H1 (cell line): ENCODE data around the gene PRRC2C. TPM values are rescaled to one million over a fixed set of nuclear protein-coding genes. Genes with fewer than 3 reads are reported as not detected.

Experiments used
- CTCF ChIA-PET: fragments of 300-600 bp; sonication (Branson Sonifier 250); formaldehyde crosslinking; loops from one replicate; lab custom pipeline; 2021; ENCODE audit not compliant: partially characterized antibody; lab: Charles Lee
- POLR2A ChIA-PET: fragments of 300-600 bp; sonication (Branson Sonifier 250); formaldehyde crosslinking; loops from one replicate; lab custom pipeline; 2021; ENCODE audit warnings: inconsistent platforms; ENCODE audit not compliant: partially characterized antibody; lab: Charles Lee
- DNase-seq, 2 experiments: peaks; one replicate each; pipeline versions ENCODE4 v3.0.0 to v3.0.0-alpha.2; 2010 to 2022; ENCODE audit warnings: low spot score in 2 of 2, low read depth in 1 of 2, mixed read lengths in 1 of 2
- FAIRE-seq: peaks from 2 replicates; lab custom pipeline; 2011; peaks lifted over from hg19 to GRCh38; lab: Jason Lieb, UNC
- H2AFZ ChIP-seq: 2 replicates; pipeline ENCODE4 v1.8.1; 2012; ENCODE audit warnings: low read length, inconsistent platforms
- H2AK5ac ChIP-seq: 2 replicates; pipeline ENCODE4 v1.6.1; 2013; ENCODE audit warnings: low read depth, low read length
- H2BK120ac ChIP-seq: replicated peaks from 2 replicates; pipeline ENCODE3; 2013; ENCODE audit warnings: low read depth, low read length, inconsistent platforms
- H2BK12ac ChIP-seq: 2 replicates; pipeline ENCODE4 v1.6.1; 2013; ENCODE audit warnings: low read depth, low read length
- H2BK15ac ChIP-seq: 2 replicates; pipeline ENCODE4 v1.6.1; 2013; ENCODE audit warnings: low read length
- H2BK20ac ChIP-seq: 2 replicates; pipeline ENCODE4 v1.6.1; 2013; ENCODE audit warnings: low read length
- H2BK5ac ChIP-seq: 2 replicates; pipeline ENCODE4 v1.6.1; 2013; ENCODE audit warnings: low read depth, low read length
- H3K14ac ChIP-seq: 2 replicates; pipeline ENCODE4 v1.6.1; 2013; ENCODE audit warnings: inconsistent platforms; ENCODE audit not compliant: insufficient read length
- H3K18ac ChIP-seq: 2 replicates; pipeline ENCODE4 v1.6.1; 2013; ENCODE audit warnings: low read length; ENCODE audit errors: extremely low read depth
- H3K23ac ChIP-seq: 2 replicates; pipeline ENCODE4 v1.6.1; 2013; ENCODE audit warnings: inconsistent platforms; ENCODE audit not compliant: insufficient read length
- H3K23me2 ChIP-seq: 2 replicates; pipeline ENCODE4 v1.6.1; 2013; ENCODE audit warnings: low read depth, low read length
- H3K27ac ChIP-seq: 2 replicates; pipeline ENCODE4 v1.6.1; 2011; ENCODE audit warnings: low read depth, low read length, inconsistent platforms
- H3K27me3 ChIP-seq, 4 experiments: replicated peaks in 1 of 4; 1 replicate in 1 of 4; 2 replicates in 3 of 4; pipeline versions ENCODE4 v1.6.1 to v1.8.1; 2011 to 2013; ENCODE audit warnings: low read length in 3 of 4, mild to moderate bottlenecking in 3 of 4, inconsistent platforms in 2 of 4, mixed read lengths in 2 of 4, moderate library complexity in 1 of 4; ENCODE audit not compliant: control insufficient read depth in 3 of 4, insufficient read depth in 3 of 4; ENCODE audit errors: extremely low read depth in 1 of 4
- H3K36me3 ChIP-seq, 4 experiments: 2 replicates each; pipeline versions ENCODE4 v1.6.1 to v1.8.1; 2011 to 2013; ENCODE audit warnings: mild to moderate bottlenecking in 4 of 4, low read length in 3 of 4, moderate library complexity in 2 of 4, control low read depth in 1 of 4, inconsistent platforms in 1 of 4; ENCODE audit not compliant: insufficient read depth in 4 of 4, control insufficient read depth in 2 of 4
- H3K4ac ChIP-seq: replicated peaks from 2 replicates; pipeline ENCODE3; 2013; ENCODE audit warnings: low read length, low read depth, mixed read lengths, inconsistent platforms; ENCODE audit not compliant: insufficient read length
- H3K4me1 ChIP-seq, 4 experiments: replicated peaks in 1 of 4; 1 replicate in 1 of 4; 2 replicates in 3 of 4; pipeline versions ENCODE4 v1.6.1 to v1.8.1; 2011 to 2013; ENCODE audit warnings: low read length in 3 of 4, inconsistent platforms in 2 of 4, mixed read lengths in 1 of 4; ENCODE audit not compliant: insufficient read depth in 4 of 4, control insufficient read depth in 3 of 4
- H3K4me2 ChIP-seq, 2 experiments: 2 replicates each; pipeline versions ENCODE4 v1.6.1 to v1.8.1; 2011 to 2013; ENCODE audit warnings: low read depth in 2 of 2, low read length in 2 of 2, control low read depth in 1 of 2, inconsistent platforms in 1 of 2, mild to moderate bottlenecking in 1 of 2; ENCODE audit not compliant: insufficient read depth in 1 of 2
- H3K4me3 ChIP-seq, 4 experiments: fragments of 200-600, 300-600 bp in 1 of 4; sonication (generic), shearing (Covaris generic), sonication (Bioruptor Twin) in 1 of 4; 2 replicates each; pipeline versions ENCODE4 v1.5.1 to v1.8.1; 2011 to 2016; ENCODE audit warnings: low read length in 4 of 4, low read depth in 3 of 4, control low read depth in 2 of 4, inconsistent platforms in 2 of 4, mild to moderate bottlenecking in 2 of 4, mixed read lengths in 1 of 4, moderate library complexity in 1 of 4; ENCODE audit not compliant: insufficient read depth in 2 of 4; ENCODE audit errors: extremely low read depth in 1 of 4
- H3K56ac ChIP-seq: replicated peaks from 2 replicates; pipeline ENCODE3; 2013; ENCODE audit warnings: low read depth, mild to moderate bottlenecking, mixed read lengths, low read length, inconsistent platforms; ENCODE audit not compliant: insufficient read length
- H3K79me1 ChIP-seq: 2 replicates; pipeline ENCODE4 v1.6.1; 2013; ENCODE audit warnings: low read depth, low read length, control low read depth
- H3K79me2 ChIP-seq, 2 experiments: 2 replicates each; pipeline versions ENCODE4 v1.6.1 to v1.8.1; 2012 to 2013; ENCODE audit warnings: low read length in 2 of 2, mild to moderate bottlenecking in 2 of 2, inconsistent platforms in 1 of 2; ENCODE audit not compliant: insufficient read depth in 2 of 2, control insufficient read depth in 1 of 2
- H3K9ac ChIP-seq, 4 experiments: replicated peaks in 1 of 4; 1 replicate in 1 of 4; 2 replicates in 3 of 4; pipeline versions ENCODE4 v1.6.1 to v1.8.1; 2011 to 2013; ENCODE audit warnings: low read depth in 3 of 4, low read length in 3 of 4, control low read depth in 2 of 4, mild to moderate bottlenecking in 2 of 4, moderate library complexity in 2 of 4, inconsistent platforms in 1 of 4; ENCODE audit errors: extremely low read depth in 1 of 4
- H3K9me3 ChIP-seq, 2 experiments: 2 replicates each; pipeline versions ENCODE4 v1.6.1 to v1.8.1; 2012 to 2013; ENCODE audit warnings: mild to moderate bottlenecking in 2 of 2, moderate library complexity in 2 of 2, control low read depth in 1 of 2, inconsistent platforms in 1 of 2, low read depth in 1 of 2, low read length in 1 of 2, mixed read lengths in 1 of 2; ENCODE audit not compliant: insufficient read depth in 2 of 2
- H4K20me1 ChIP-seq, 2 experiments: replicated peaks in 1 of 2; 2 replicates each; pipeline versions ENCODE3 to v1.8.1; 2011 to 2013; ENCODE audit warnings: inconsistent platforms in 2 of 2, low read length in 2 of 2, mild to moderate bottlenecking in 1 of 2; ENCODE audit not compliant: insufficient read depth in 2 of 2, control insufficient read depth in 1 of 2
- H4K5ac ChIP-seq: 2 replicates; pipeline ENCODE4 v1.6.1; 2013; ENCODE audit warnings: low read length, low read depth, mixed read lengths, inconsistent platforms; ENCODE audit not compliant: insufficient read length
- H4K8ac ChIP-seq: 2 replicates; pipeline ENCODE4 v1.8.0; 2013; ENCODE audit warnings: mild to moderate bottlenecking, moderate library complexity, low read length, inconsistent platforms; ENCODE audit not compliant: insufficient read depth; ENCODE audit errors: extremely low read depth
- H4K91ac ChIP-seq: replicated peaks from 2 replicates; pipeline ENCODE3; 2013; ENCODE audit warnings: low read length, mixed read lengths, inconsistent platforms; ENCODE audit not compliant: insufficient read length
- BACH1 ChIP-seq: IDR thresholded peaks from 2 replicates; pipeline ENCODE4 v1.6.1; 2012; ENCODE audit warnings: low read length, improper control_type of control experiment
- BRCA1 ChIP-seq: IDR thresholded peaks from 2 replicates; pipeline ENCODE4 v1.6.1; 2012; ENCODE audit warnings: low read depth, low read length, improper control_type of control experiment
- CBX8 ChIP-seq: fragments of 300-800, 300-1000 bp; sonication (generic); IDR thresholded peaks from 2 replicates; pipeline ENCODE4 v1.7.1; 2016; ENCODE audit warnings: low read depth, low read length, borderline replicate concordance
- CHD1 ChIP-seq: IDR thresholded peaks from 2 replicates; pipeline ENCODE4 v1.6.1; 2012; ENCODE audit warnings: low read depth, low read length, improper control_type of control experiment
- CHD2 ChIP-seq: IDR thresholded peaks from 2 replicates; pipeline ENCODE4 v1.6.1; 2012; ENCODE audit warnings: low read length, improper control_type of control experiment
- GABPA ChIP-seq: IDR thresholded peaks from 2 replicates; pipeline ENCODE4 v1.6.1; 2011; ENCODE audit warnings: mild to moderate bottlenecking, low read length, moderate library complexity, borderline replicate concordance; ENCODE audit not compliant: insufficient read depth
- HDAC6 ChIP-seq: IDR thresholded peaks from one replicate; pipeline ENCODE4 v1.7.1; 2012; ENCODE audit warnings: low read depth, mild to moderate bottlenecking, inconsistent platforms, low read length, moderate library complexity
- PHF8 ChIP-seq: fragments of 200-600 bp; sonication (generic); conservative IDR thresholded peaks from 2 replicates; pipeline ENCODE4 v1.7.1; 2012; ENCODE audit warnings: low read depth, mild to moderate bottlenecking, inconsistent platforms, low read length, moderate library complexity
- POLR2A ChIP-seq, 2 experiments: IDR thresholded peaks; 1 replicate in 1 of 2; 2 replicates in 1 of 2; pipeline ENCODE4 v1.6.1; 2011; ENCODE audit warnings: low read depth in 2 of 2, low read length in 2 of 2, mild to moderate bottlenecking in 2 of 2; ENCODE audit errors: control extremely low read depth in 1 of 2
- SIRT6 ChIP-seq: IDR thresholded peaks from one replicate; pipeline ENCODE4 v1.7.1; 2012; ENCODE audit warnings: low read length, inconsistent platforms
- SP2 ChIP-seq: IDR thresholded peaks from 2 replicates; pipeline ENCODE4 v1.6.1; 2012; ENCODE audit warnings: mild to moderate bottlenecking, low read length, inconsistent platforms
- TCF12 ChIP-seq: IDR thresholded peaks from 2 replicates; pipeline ENCODE4 v1.6.1; 2011; ENCODE audit warnings: low read depth, mild to moderate bottlenecking, low read length
- TEAD4 ChIP-seq: IDR thresholded peaks from 2 replicates; pipeline ENCODE4 v1.6.1; 2012; ENCODE audit warnings: low read depth, low read length, inconsistent platforms, mixed read lengths
- YY1 ChIP-seq: IDR thresholded peaks from 2 replicates; pipeline ENCODE4 v1.6.1; 2011; ENCODE audit warnings: low read depth, mild to moderate bottlenecking, low read length
- WGBS, 2 experiments: shearing (Covaris generic) in 1 of 2; methylation state at CpG; one replicate each; pipeline versions ENCODE4 v1.1.6 to v1.1.7; 2013 to 2015; ENCODE audit warnings: low lambda C conversion rate in 2 of 2, mixed read lengths in 2 of 2, inconsistent platforms in 1 of 2, low coverage in 1 of 2, missing lambda C conversion rate in 1 of 2; ENCODE audit not compliant: insufficient replicate concordance in 2 of 2, insufficient coverage in 1 of 2, insufficient read length in 1 of 2; ENCODE audit errors: extremely low coverage in 1 of 2, missing lambda C conversion rate in 1 of 2; 5-methylcytosine and 5-hydroxymethylcytosine counted together
- polyA plus RNA-seq, 7 experiments: library from polyadenylated mRNA; depleted of rRNA in 3 of 7; stranded (reverse) in 5 of 7; unstranded in 2 of 7; fragments of >200 nt in 5 of 7; fragments of 200-250 nt in 2 of 7; gene quantifications; 1 replicate in 5 of 7; 2 replicates in 1 of 7; 4 replicates in 1 of 7; pipeline versions ENCODE4 v1.2.1 to v1.2.3, GENCODE V29; 2011 to 2013; ENCODE audit warnings: missing spikeins in 2 of 7, mixed read lengths in 2 of 7
- total RNA-seq: library from RNA; stranded (reverse); fragmentation: NEBNext Ultra II Directional; extraction: Animal tissue kit (Norgen Biotek cat#: 25700); gene quantifications from 2 replicates; pipeline ENCODE4 v1.2.1, GENCODE V29; 2021
- TF ChIP-seq, protein P1 (sequence below): IDR thresholded peaks from 2 replicates; pipeline ENCODE4 v1.6.1; 2012; ENCODE audit warnings: inconsistent platforms
- TF ChIP-seq, protein P2 (sequence below): IDR thresholded peaks from 2 replicates; pipeline ENCODE4 v1.6.1; 2011; ENCODE audit warnings: low read depth, mild to moderate bottlenecking, low read length; ENCODE audit not compliant: insufficient read depth

The PRRC2C gene
- total and polyA plus RNA-seq, 2 of the 8 experiments (the other 6 are each of a cell fraction or from before 2014, with no cell fraction given), result 125 to 264 TPM

DNA sequence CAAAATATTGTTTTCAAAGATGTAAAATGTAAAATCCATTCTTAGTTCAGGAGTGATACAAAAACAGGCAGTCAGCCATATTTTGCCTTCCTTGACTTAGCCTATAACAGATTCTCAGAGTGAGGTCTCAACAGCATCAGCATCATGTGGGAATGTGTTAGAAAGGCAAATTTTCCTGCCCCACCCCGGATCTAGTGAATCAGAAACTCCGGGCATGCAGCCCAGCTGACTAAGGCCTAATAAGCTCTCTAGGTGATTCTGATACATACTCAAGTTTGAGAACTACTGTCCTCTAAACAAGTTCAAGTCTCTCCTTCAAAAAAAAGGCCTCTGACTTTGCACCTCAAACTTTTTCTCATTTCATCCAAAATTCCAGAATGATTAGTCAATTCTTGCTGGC, 46.9 kb upstream of the PRRC2C start:
- no peak overlapping the region for H2BK15ac ChIP-seq
- ChIA-PET POLR2A (no interaction called here), CTCF (interaction anchor here (0.9 to 1.2 kb wide), 2 partner anchors 9 to 41 kb away, joined by 3 to 4 read pairs; no protein-coding TSS in a partner anchor)
- H3K4me3 ChIP-seq, result no peak overlapping the region
- no peak overlapping the region for H3K4ac ChIP-seq
- H3K23me2 ChIP-seq, result no peaks in the 10 kb centered on the region; the same call in 1 of the 2 replicates
- DNase-seq (no peak), FAIRE-seq (no peak)
- 85% methylated on average over 2 of the region's 2 CpGs; no CpG with 5 or more reads in 1 of the 2 experiments for WGBS, 2 experiments
- no peaks in the 10 kb centered on the region for H3K4me1 ChIP-seq
- H2AK5ac ChIP-seq, result no peak overlapping the region
- no peaks in the 10 kb centered on the region for H4K20me1 ChIP-seq
- no peak overlapping the region for H3K56ac ChIP-seq
- peak overlapping the region; percentile 19; the same call in 1 of the 2 replicates for H3K18ac ChIP-seq
- H3K23ac ChIP-seq, result no peak overlapping the region
- H4K8ac ChIP-seq, result no peak overlapping the region
- no peak overlapping the region for H3K9ac ChIP-seq
- no peak overlapping the region for H3K4me2 ChIP-seq
- no peaks in the 10 kb centered on the region for H3K79me1 ChIP-seq
- no peak overlapping the region for H4K5ac ChIP-seq
- no peak overlapping the region for H2BK5ac ChIP-seq
- H3K36me3 ChIP-seq, result no peaks in the 10 kb centered on the region
- no peak overlapping the region for H2BK12ac ChIP-seq
- H2BK20ac ChIP-seq, result no peak overlapping the region
- H2AFZ ChIP-seq, result no peak overlapping the region
- H3K9me3 ChIP-seq, result no peaks in the 10 kb centered on the region
- no peaks in the 10 kb centered on the region for H3K79me2 ChIP-seq
- H3K27ac ChIP-seq, result no peak overlapping the region
- no peak overlapping the region for H2BK120ac ChIP-seq
- no peak overlapping the region for H4K91ac ChIP-seq
- no peak overlapping the region for H3K14ac ChIP-seq
- no peaks in the 10 kb centered on the region for H3K27me3 ChIP-seq
- TF ChIP-seq CHD1, result no peak
- TF ChIP-seq CHD2, result no peak
- TF ChIP-seq HDAC6, result no peak
- no peak for TF ChIP-seq CBX8
- TF ChIP-seq TEAD4, result no peak
- TF ChIP-seq, protein P1, sequence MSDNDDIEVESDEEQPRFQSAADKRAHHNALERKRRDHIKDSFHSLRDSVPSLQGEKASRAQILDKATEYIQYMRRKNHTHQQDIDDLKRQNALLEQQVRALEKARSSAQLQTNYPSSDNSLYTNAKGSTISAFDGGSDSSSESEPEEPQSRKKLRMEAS, result no peak
- TF ChIP-seq GABPA, result no peak
- no peak for TF ChIP-seq BACH1
- no peak for TF ChIP-seq SIRT6
- TF ChIP-seq BRCA1, result no peak
- TF ChIP-seq PHF8, result no peak
- no peak for TF ChIP-seq SP2
- TF ChIP-seq YY1, result no peak
- TF ChIP-seq POLR2A (IDR thresholded peaks at IDR 0.05; ENCODE audit: control extremely low read depth in 1 of 2, low read depth in 2 of 2, low read length in 2 of 2), result no peak
- TF ChIP-seq, protein P2, sequence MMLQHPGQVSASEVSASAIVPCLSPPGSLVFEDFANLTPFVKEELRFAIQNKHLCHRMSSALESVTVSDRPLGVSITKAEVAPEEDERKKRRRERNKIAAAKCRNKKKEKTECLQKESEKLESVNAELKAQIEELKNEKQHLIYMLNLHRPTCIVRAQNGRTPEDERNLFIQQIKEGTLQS, result no peak
- TF ChIP-seq TCF12, result no peak
